Measurements from ENCODE around the gene ANKLE1.
"Not testable (repeated sequence)": the region's sequence is repeated elsewhere in the genome, so short reads cannot be mapped to it uniquely, and the experiment has no call there.

The ANKLE1 gene

GRCh38 chr19:17248011-17248776 is 33.5 kb upstream of the ANKLE1 start:
- DNase-seq (ENCODE audit: low spot score): no peak

- DNase-seq (ENCODE audit: low spot score): no peak
Measured at GRCh38 chr19:17249887-17250548, 31.7 kb upstream of the ANKLE1 start.

GRCh38 chr19:17254636-17255035 is 27.1 kb upstream of the ANKLE1 start:
- no peak for DNase-seq (ENCODE audit: low spot score)

- no peak for DNase-seq (ENCODE audit: low spot score)
Measured at GRCh38 chr19:17255150-17255621, 26.5 kb upstream of the ANKLE1 start.

- no peak for DNase-seq (ENCODE audit: low spot score)
Measured at GRCh38 chr19:17256130-17256529, 25.6 kb upstream of the ANKLE1 start.

GRCh38 chr19:17259118-17259780 is 22.5 kb upstream of the ANKLE1 start:
- DNase-seq (ENCODE audit: low spot score): no peak

- DNase-seq (ENCODE audit: low spot score): no peak
Measured at GRCh38 chr19:17259934-17260333, 21.8 kb upstream of the ANKLE1 start.

DNA sequence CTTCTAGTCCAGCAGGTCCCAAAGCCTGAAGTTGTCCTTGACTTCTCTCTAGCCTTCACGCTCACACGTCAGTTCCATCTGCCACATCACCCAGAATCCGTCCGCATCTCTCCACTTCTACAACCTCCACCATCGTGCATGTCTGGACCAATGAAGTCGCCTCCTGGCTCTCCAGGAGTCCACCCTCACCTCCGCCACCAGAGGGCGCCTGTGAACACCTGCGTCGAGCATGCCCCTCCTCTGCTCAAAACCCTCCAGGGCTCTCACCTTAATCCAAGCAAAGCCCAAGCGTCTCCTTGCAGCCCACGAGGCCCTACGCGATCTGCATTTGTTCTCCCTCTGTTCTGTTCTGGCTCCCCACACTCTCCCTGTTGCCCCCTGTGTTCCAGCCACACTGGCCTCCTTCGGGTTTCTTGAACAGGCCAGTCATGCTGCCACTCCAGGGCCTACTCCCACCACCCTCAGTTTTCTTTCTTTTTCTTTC is 20.8 kb upstream of the ANKLE1 start:
- DNase-seq (ENCODE audit: low spot score): peak; percentile 70

DNA sequence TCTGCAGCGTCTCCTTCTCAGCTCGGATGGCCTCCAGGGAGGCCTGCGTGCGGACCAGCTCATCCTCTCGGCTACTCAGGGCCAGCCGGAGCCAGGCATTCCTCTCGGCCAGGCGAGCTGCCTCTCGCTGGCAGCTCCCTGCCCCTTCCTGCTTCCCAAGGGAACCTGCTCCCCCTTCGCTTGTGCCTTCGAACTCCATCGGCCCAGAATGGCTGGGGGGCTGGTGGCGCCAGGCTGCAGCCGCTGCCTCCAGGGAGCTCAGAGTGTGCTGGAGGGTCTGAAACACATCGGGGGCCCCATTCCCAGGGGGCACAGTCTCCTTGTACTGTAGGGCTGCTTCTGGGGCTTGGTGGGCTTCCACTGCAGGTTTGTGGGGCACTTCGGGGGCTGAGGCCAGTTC is 19.1 kb upstream of the ANKLE1 start:
- no peak for DNase-seq (ENCODE audit: low spot score)

GRCh38 chr19:17263712-17264640 is 17.7 kb upstream of the ANKLE1 start:
- no peak for DNase-seq (ENCODE audit: low spot score)

GRCh38 chr19:17264641-17264979 is 17.1 kb upstream of the ANKLE1 start, which contains the start of gene USHBP1:
Gene USHBP1 (minus strand): TSS chr19:17264745. CDS start chr19:17264299, 446 bp downstream.
- no peak for DNase-seq (ENCODE audit: low spot score)

DNA sequence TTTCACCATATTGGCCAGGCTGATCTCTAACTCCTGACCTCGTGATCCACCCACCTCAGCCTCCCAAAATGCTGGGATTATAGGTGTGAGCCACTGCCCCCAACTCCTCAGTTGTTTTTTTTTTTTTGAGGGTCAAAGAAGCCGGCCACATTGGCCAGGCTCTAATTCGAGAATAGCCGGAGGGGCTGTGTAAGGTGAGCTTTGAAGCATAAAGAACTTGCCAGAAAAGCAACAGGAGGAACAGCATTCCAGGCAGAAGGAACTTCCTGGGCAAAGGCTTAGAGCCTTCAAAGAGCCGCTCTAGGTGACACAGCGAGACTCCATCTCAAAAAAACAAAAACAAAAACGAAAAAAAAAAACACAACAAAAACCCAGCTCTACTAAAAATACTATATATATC is 15.7 kb upstream of the ANKLE1 start:
- no peak for DNase-seq (ENCODE audit: low spot score)

- DNase-seq (ENCODE audit: low spot score): no peak
Measured at GRCh38 chr19:17266589-17266974, 15.1 kb upstream of the ANKLE1 start.

DNA sequence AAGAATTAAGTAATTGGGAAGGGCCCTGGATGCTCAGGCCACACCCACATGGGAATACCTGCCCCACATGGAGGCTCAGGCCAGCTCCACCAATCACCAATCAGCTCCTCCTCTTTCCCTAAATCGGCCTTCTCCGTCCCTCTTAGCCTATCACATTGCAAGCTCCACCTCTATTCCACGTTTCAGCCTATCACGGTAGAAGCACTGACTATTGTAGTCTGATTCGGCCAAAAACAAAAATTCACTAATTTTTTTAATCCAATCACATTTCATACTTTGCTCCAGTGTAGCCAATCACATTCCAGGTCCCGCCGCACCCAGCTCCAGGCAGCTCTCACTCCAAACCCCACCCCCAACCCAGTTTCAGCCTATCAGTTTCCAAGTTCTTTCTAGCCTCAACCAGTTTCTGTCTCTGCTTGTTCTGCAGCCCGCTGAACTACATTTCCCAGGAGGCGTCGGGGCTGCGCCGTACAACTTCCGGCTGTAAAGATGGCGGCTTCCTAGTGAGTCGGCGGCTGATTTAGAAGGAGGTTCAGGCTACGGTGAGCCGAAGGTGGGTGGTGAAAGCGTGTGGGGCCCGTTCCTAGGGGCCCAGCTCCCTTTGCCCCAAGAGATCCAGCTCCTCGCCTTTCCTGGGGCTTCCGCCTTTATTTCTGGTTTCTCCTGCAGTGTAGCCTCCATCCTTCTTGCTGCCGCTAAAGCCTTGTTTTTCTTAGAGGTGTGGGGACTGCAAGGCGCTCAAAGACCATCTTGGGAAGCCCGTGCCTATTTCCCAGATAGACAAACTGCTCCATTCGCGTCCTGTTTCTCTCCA is 14.5 kb upstream of the ANKLE1 start, which contains the start of gene BABAM1:
TSS of gene BABAM1 (plus strand) at position 469 of the 814 bp plus-strand sequence. CDS start 1,364 bp downstream, outside the sequence.
- peak; percentile 99 for DNase-seq (ENCODE audit: low spot score)

- no peak for DNase-seq (ENCODE audit: low spot score)
Measured at GRCh38 chr19:17268754-17269153, 12.9 kb upstream of the ANKLE1 start.

- DNase-seq (ENCODE audit: low spot score): not testable (repeated sequence)
Measured at GRCh38 chr19:17274892-17275291, 6.8 kb upstream of the ANKLE1 start.

GRCh38 chr19:17275441-17276175 is 6.1 kb upstream of the ANKLE1 start:
- DNase-seq (ENCODE audit: low spot score): no peak

GRCh38 chr19:17279436-17279835 is 2.3 kb upstream of the ANKLE1 start:
- DNase-seq (ENCODE audit: low spot score): no peak

DNA sequence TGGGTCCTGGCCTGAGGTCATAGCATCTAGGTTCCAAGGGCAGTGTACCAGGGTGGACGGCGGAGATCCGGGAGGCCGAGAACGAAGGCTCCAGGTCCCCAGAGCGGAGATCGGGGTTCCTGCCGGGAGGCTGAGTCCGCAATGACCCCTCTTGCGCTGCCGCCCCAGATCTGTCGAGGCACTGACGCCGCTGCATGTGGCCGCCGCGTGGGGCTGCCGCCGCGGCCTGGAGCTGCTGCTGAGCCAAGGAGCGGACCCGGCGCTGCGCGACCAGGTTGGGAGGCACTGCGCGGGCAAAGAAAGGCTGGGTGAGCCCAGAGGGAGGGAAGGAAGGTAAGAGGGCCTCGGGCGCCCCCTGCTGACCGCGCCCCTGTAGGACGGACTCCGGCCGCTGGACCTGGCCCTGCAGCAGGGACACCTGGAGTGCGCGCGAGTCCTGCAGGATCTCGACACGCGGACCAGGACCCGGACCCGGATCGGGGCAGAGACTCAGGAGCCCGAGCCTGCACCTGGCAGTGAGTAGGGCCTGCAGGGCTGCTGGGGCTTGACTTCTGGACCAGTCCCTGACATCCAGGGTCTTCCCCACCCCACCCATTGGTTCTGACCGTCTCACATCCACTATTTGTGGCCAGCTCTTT is 906 bp downstream of the ANKLE1 start:
- peak; percentile 78 for DNase-seq (ENCODE audit: low spot score)

Data from Ammon's horn (tissue), 1 donor.